Vagina (tissue), 2 donors: Measurements from ENCODE around the gene ZNF598. TPM values are rescaled to one million over a fixed set of nuclear protein-coding genes. Genes with fewer than 3 reads are reported as not detected.

ENCODE experiments used
- DNase-seq, 2 donors: peaks; one replicate each; pipeline ENCODE4 v3.0.0-alpha.2; 2017; ENCODE audit errors: extremely low spot score in 2 of 2
- H3K27ac ChIP-seq: fragments of 200-600 bp; sonication (generic); one replicate; pipeline ENCODE4 v1.5.1; 2019
- H3K27me3 ChIP-seq: fragments of 200-600 bp; sonication (generic); one replicate; pipeline ENCODE4 v1.5.1; 2019
- H3K36me3 ChIP-seq, 2 donors: fragments of 200-600 bp; sonication (generic); one replicate each; pipeline ENCODE4 v1.5.1; 2017 to 2019
- H3K4me1 ChIP-seq: fragments of 200-600 bp; sonication (generic); one replicate; pipeline ENCODE4 v1.5.1; 2019
- H3K4me3 ChIP-seq, 2 donors: fragments of 200-600 bp; sonication (generic); 1 replicate in 1 of 2; 2 replicates in 1 of 2; pipeline ENCODE4 v1.5.1; 2016 to 2019
- H3K9me3 ChIP-seq: fragments of 200-600 bp; sonication (generic); one replicate; pipeline ENCODE4 v1.5.1; 2019
- POLR2A ChIP-seq, 2 donors: fragments of 450-650 bp; IDR thresholded peaks; one replicate each; pipeline ENCODE4 v1.6.1; 2017; ENCODE audit warnings: antibody characterized with exemption in 2 of 2, mild to moderate bottlenecking in 2 of 2, moderate library complexity in 2 of 2
- POLR2AphosphoS5 ChIP-seq, 2 donors: sonication (generic); formaldehyde crosslinking; IDR thresholded peaks; one replicate each; pipeline ENCODE4 v1.9.0; 2017; ENCODE audit warnings: antibody characterized with exemption in 2 of 2, mild to moderate bottlenecking in 2 of 2, low read depth in 1 of 2; ENCODE audit not compliant: insufficient read depth in 1 of 2
- intact Hi-C: fragments of 100-400 bp; cut with DNase I; formaldehyde crosslinking; loops from one replicate; pipeline ENCODE4 v1.15.1; 2023
- total RNA-seq: library from RNA; depleted of rRNA; stranded (reverse); fragments of >200 nt; gene quantifications from one replicate; pipeline ENCODE4 v1.2.3, GENCODE V29; 2016
- TF ChIP-seq, protein P1 (sequence below), 3 experiments: fragments of 450-650 bp in 2 of 3; fragments of 200-600 bp in 1 of 3; sonication (generic) in 1 of 3; IDR thresholded peaks; one replicate each; pipeline ENCODE4 v1.5.1; 2017 to 2019; ENCODE audit warnings: antibody characterized with exemption in 3 of 3, mild to moderate bottlenecking in 2 of 3, moderate library complexity in 2 of 3

The ZNF598 gene
- total RNA-seq, 1 donor from 2014 or later, result 51.8 TPM

DNA sequence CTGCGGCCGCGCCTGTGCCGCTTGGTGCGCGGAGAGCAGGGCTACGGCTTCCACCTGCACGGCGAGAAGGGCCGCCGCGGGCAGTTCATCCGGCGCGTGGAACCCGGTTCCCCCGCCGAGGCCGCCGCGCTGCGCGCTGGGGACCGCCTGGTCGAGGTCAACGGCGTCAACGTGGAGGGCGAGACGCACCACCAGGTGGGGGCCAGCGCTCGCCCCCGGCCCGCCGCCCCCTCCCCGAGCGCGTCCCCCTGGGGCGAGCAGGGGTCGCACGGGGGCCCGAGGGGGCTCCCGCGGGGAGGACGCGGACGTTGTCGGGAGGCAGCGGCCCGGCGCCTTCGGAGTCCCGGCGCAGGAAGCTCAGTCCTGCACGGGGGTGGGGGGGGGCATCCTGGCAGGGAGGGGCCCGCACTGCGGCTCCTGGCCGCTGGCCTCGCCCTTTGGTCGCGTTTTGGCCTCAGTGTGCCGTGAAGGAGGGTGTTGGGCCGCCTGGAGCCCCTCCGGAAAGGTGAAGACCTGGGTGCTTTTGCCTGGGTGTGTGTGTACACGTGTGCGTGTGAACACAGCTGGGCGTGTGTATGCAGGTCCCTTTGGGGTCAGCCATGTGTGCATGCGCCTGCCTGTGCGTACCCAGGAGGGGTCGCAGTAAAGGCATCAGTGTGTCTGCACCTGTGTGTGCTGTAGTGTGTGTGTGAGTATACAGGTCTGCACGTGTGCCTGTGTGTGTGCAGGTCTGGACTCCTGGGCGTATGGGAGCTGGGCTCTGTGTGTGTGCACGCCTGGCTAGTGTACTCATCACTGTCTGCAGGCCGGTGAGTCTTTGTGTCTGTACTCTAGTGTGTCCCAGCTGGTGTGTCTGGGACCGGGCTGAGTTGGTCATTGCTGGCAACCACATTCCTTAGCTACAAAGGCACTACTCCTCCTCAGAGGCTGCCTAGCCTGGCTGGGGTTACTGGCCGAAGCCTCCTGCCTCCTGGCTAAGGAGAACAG is 17.7 kb upstream of the ZNF598 start:
- Histone ChIP-seq H3K27ac (peak overlapping the region; percentile 52), H3K4me1 (peaks cover 83% of the 10 kb centered on the region), H3K36me3 (no peaks in the 10 kb centered on the region), H3K27me3 (no peaks in the 10 kb centered on the region), H3K9me3 (no peaks in the 10 kb centered on the region), H3K4me3 (peak overlapping the region; percentile 67 to 81)
- no peak for TF ChIP-seq POLR2AphosphoS5 (IDR thresholded peaks at IDR 0.05; ENCODE audit: insufficient read depth in 1 of 2, low read depth in 1 of 2)
- no peak for DNase-seq
- intact Hi-C loops, result no loop called here

DNA sequence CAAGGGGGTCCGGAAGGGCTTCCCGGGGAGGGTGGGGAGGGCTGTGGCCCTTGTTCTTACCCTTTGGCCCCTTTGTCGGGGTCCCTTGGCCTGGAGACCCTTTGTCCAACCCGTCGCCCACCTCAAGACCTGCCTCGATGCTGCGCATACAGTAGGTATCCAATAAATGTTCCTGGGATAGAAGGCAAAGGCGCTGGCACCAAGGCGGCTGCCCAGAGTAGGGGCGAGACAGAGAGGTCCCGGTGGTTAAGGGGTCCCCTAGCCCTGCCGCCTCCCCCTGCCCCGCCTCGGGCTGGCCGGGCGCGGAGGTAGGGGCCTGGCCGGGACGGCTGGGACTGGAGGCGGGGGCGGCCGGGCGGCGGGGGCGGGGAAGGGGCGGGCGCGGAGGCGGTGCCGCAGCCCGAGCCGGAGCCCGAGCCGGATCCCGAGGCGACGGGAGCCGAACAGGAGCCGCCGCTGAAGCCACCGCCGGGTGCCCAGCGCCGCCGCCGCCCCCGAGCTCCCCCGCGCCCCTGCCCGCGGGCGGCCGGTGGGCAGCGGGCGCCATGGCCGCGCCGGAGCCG is 16.9 kb upstream of the ZNF598 start, which contains the start of gene NHERF2:
TSS of gene NHERF2 (plus strand) at position 442 of the 563 bp plus-strand sequence. CDS start at position 546, 104 bp downstream.
- TF ChIP-seq, protein P1, sequence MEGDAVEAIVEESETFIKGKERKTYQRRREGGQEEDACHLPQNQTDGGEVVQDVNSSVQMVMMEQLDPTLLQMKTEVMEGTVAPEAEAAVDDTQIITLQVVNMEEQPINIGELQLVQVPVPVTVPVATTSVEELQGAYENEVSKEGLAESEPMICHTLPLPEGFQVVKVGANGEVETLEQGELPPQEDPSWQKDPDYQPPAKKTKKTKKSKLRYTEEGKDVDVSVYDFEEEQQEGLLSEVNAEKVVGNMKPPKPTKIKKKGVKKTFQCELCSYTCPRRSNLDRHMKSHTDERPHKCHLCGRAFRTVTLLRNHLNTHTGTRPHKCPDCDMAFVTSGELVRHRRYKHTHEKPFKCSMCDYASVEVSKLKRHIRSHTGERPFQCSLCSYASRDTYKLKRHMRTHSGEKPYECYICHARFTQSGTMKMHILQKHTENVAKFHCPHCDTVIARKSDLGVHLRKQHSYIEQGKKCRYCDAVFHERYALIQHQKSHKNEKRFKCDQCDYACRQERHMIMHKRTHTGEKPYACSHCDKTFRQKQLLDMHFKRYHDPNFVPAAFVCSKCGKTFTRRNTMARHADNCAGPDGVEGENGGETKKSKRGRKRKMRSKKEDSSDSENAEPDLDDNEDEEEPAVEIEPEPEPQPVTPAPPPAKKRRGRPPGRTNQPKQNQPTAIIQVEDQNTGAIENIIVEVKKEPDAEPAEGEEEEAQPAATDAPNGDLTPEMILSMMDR (IDR thresholded peaks at IDR 0.05), result no peak
- TF ChIP-seq POLR2AphosphoS5 (IDR thresholded peaks at IDR 0.05; ENCODE audit: insufficient read depth in 1 of 2, low read depth in 1 of 2) (no peak), POLR2A (IDR thresholded peaks at IDR 0.05) (no peak)
- intact Hi-C loops, result no loop called here
- DNase-seq, result no peak
- peak within 1 kb of the TSS; percentile 67 to 81 for H3K4me3 ChIP-seq
- no peaks in the 10 kb centered on the region for H3K36me3 ChIP-seq
- peak within 1 kb of the TSS; percentile 81 for H3K27ac ChIP-seq
- H3K4me1 ChIP-seq, result peaks cover 78% of the 10 kb centered on the region
- no peaks in the 10 kb centered on the region for H3K9me3 ChIP-seq
- no peaks in the 10 kb centered on the region for H3K27me3 ChIP-seq

DNA sequence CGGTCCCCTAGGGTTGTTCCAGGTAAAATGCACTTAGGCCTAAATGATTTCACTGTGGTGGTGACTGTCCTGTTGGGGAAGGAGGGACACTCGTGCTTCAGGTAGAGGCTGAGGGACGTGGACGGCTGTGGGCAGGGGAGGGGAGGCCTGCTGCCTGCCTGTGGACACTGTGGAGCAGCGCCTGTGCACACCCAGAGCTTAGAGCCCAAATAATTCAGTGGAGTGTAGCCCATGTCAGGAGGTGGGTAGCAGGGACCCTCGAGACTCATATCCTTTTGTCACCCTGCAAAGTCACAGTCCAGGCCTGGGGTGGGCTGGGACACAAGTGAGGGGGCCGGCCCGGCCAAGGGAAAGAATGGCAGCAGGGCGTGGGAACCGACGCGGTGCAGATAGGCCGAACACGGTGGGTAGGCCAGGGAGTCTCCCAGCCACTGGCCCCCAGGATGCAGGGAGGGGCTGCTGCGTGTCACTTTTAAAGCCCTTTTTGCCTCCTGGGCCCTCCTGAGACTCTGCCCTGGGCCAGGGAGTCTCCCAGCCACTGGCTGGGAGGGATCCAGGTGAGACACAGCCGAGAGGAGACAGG is 16.3 kb upstream of the ZNF598 start:
- no peaks in the 10 kb centered on the region for H3K27me3 ChIP-seq
- H3K9me3 ChIP-seq, result no peaks in the 10 kb centered on the region
- intact Hi-C loops, result no loop called here
- H3K4me1 ChIP-seq, result peaks cover 72% of the 10 kb centered on the region
- TF ChIP-seq POLR2AphosphoS5 (IDR thresholded peaks at IDR 0.05; ENCODE audit: insufficient read depth in 1 of 2, low read depth in 1 of 2) (no peak), POLR2A (IDR thresholded peaks at IDR 0.05) (no peak)
- TF ChIP-seq, protein P1 (IDR thresholded peaks at IDR 0.05), result no peak
- DNase-seq, result no peak
- H3K4me3 ChIP-seq, result peak overlapping the region; percentile 67 to 81
- peak overlapping the region; percentile 81 for H3K27ac ChIP-seq
- H3K36me3 ChIP-seq, result no peaks in the 10 kb centered on the region

DNA sequence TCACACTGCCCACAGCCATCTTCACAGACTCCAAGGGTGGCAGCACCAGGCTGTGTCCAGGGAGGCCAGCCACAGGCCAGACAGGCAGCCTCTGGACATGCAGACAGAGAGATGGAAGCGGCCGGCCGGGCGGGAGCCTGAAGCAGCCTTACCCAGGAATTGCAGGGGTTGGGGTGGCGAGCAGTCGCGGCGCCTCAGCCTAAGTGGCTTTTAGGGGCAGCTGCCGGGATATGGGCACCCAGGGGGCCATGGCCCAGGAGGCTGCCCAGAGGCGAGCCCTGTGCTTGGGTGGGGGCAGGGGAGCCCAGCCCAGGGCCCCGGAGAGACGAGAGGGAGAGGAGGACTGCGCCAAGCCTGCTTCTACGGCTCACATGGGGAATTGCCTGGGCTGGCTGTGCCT is 15.6 kb upstream of the ZNF598 start:
- no peak for DNase-seq
- TF ChIP-seq POLR2A (IDR thresholded peaks at IDR 0.05) (no peak), POLR2AphosphoS5 (IDR thresholded peaks at IDR 0.05; ENCODE audit: insufficient read depth in 1 of 2, low read depth in 1 of 2) (no peak)
- TF ChIP-seq, protein P1 (IDR thresholded peaks at IDR 0.05), result no peak
- Histone ChIP-seq H3K27me3 (peaks cover 2% of the 10 kb centered on the region), H3K36me3 (no peaks in the 10 kb centered on the region), H3K4me3 (no peak overlapping the region), H3K9me3 (no peaks in the 10 kb centered on the region), H3K4me1 (peaks cover 71% of the 10 kb centered on the region), H3K27ac (no peak overlapping the region)
- intact Hi-C loops, result no loop called here

DNA sequence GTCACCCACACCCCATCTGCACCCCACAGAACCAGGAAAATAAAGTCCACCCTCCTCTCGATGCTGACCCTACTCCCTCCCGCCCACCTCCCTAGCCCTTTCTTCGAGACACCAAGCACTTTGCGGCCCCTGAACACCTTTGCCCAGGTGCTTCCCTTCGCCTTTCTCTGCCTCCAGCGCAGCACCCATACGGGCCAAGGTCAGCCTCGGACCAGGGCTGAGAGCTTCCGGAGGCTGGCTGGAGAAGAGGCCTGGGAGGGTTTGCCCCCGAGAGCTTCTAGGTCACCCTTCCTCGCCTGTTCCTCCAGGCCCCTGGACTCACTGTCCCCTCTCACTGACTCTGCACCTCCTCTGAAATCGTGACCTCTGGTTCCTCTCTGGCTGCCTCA is 14.4 kb upstream of the ZNF598 start:
- intact Hi-C loops, result loop anchor here (5.0 kb wide), 1 partner anchor 118 kb away; no protein-coding TSS in a partner anchor
- Histone ChIP-seq H3K9me3 (no peaks in the 10 kb centered on the region), H3K4me3 (peak overlapping the region in 1 of 2 donors; percentile 24), H3K36me3 (no peaks in the 10 kb centered on the region), H3K4me1 (peaks cover 70% of the 10 kb centered on the region), H3K27ac (peak overlapping the region; percentile 73), H3K27me3 (peaks cover 11% of the 10 kb centered on the region)
- TF ChIP-seq POLR2A (IDR thresholded peaks at IDR 0.05) (no peak), POLR2AphosphoS5 (IDR thresholded peaks at IDR 0.05; ENCODE audit: insufficient read depth in 1 of 2, low read depth in 1 of 2) (no peak)
- TF ChIP-seq, protein P1 (IDR thresholded peaks at IDR 0.05), result no peak
- DNase-seq, result no peak
